Effector memory CD4-positive, alpha-beta T cell (primary cell): ENCODE measurements around the gene CEP135.
"Not testable (repeated sequence)": the region's sequence is repeated elsewhere in the genome, so short reads cannot be mapped to it uniquely, and the experiment has no call there.

Source experiments
- DNase-seq, 3 donors: peaks; one replicate each; pipeline ENCODE4 v3.0.0-alpha.2; 2020
- H3K27ac ChIP-seq: 2 replicates; pipeline ENCODE4 v1.7.0; 2013; ENCODE audit warnings: mild to moderate bottlenecking, low read length, moderate library complexity; ENCODE audit not compliant: insufficient read depth, poor library complexity, severe bottlenecking
- H3K27me3 ChIP-seq: replicated peaks from 2 replicates; pipeline ENCODE4 v1.7.0; 2013; ENCODE audit warnings: mild to moderate bottlenecking, low read length; ENCODE audit not compliant: insufficient read depth, control insufficient read depth, poor library complexity, severe bottlenecking
- H3K36me3 ChIP-seq: 2 replicates; pipeline ENCODE4 v1.7.0; 2013; ENCODE audit warnings: mild to moderate bottlenecking, low read length, moderate library complexity; ENCODE audit not compliant: control insufficient read depth, insufficient read depth
- H3K4me1 ChIP-seq: 2 replicates; pipeline ENCODE4 v1.7.0; 2013; ENCODE audit warnings: low read length, mild to moderate bottlenecking; ENCODE audit not compliant: control insufficient read depth, insufficient read depth, poor library complexity, severe bottlenecking
- H3K4me3 ChIP-seq: 2 replicates; pipeline ENCODE4 v1.7.0; 2013; ENCODE audit warnings: low read length, low read depth, mild to moderate bottlenecking; ENCODE audit not compliant: insufficient read depth, poor library complexity, severe bottlenecking
- H3K9me3 ChIP-seq: 2 replicates; pipeline ENCODE4 v1.7.0; 2013; ENCODE audit warnings: mild to moderate bottlenecking, low read length, moderate library complexity; ENCODE audit not compliant: control insufficient read depth

The CEP135 gene

DNA sequence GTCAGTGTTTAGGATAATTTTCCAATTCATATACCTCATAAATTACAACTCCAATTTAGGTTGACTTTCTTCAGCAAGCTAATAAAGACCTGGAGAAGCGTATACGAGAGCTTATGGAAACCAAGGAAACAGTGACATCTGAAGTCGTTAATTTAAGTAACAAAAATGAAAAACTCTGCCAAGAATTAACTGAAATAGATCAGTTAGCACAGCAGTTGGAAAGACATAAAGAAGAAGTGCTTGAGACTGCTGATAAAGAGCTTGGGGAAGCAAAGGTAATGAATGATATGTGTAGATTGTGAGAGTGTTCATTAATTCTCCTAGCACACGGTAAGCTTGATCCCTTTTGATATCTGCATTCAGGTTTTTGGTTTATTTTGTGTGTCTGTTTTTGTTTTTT, 16.8 kb downstream of the CEP135 start:
- DNase-seq = no peak
- H3K27me3 ChIP-seq = no peaks in the 10 kb centered on the region
- no peak overlapping the region for H3K4me3 ChIP-seq
- no peaks in the 10 kb centered on the region for H3K4me1 ChIP-seq
- no peaks in the 10 kb centered on the region for H3K9me3 ChIP-seq
- no peak overlapping the region for H3K27ac ChIP-seq
- peaks cover 14% of the 10 kb centered on the region for H3K36me3 ChIP-seq

- H3K4me1 ChIP-seq, H3K27me3 ChIP-seq, H3K9me3 ChIP-seq, H3K27ac ChIP-seq, H3K4me3 ChIP-seq, DNase-seq: not testable (repeated sequence)
- peaks cover 14% of the 10 kb centered on the region for H3K36me3 ChIP-seq
Measured at GRCh38 chr4:55966324-55966723, 17.6 kb downstream of the CEP135 start.

- no peaks in the 10 kb centered on the region for H3K9me3 ChIP-seq
- H3K4me3 ChIP-seq = no peak overlapping the region
- H3K4me1 ChIP-seq = no peaks in the 10 kb centered on the region
- DNase-seq = no peak
- H3K27me3 ChIP-seq = no peaks in the 10 kb centered on the region
- H3K27ac ChIP-seq = no peak overlapping the region
- peaks cover 14% of the 10 kb centered on the region for H3K36me3 ChIP-seq
Measured at GRCh38 chr4:55967376-55967775, 18.6 kb downstream of the CEP135 start.

DNA sequence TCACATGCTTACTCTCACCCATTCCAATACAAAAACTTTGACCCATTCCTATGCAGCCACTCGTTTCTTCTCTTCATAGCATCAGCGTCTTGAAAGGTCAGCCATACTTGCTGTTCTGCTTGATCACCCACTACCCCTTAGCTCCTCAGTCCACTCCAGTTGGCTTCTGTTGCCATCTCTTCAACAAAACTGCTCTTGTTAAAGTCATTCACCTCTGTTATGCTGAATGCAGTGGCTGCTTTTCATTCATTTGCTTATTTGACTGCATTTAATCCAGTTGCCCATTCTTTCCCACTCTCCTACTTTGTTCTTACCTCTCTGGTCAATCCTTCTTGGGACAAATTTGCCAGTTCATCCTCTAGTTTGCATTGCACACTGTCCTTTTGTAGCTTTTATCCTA, 24.9 kb downstream of the CEP135 start:
- peaks cover 21% of the 10 kb centered on the region for H3K36me3 ChIP-seq
- no peak overlapping the region for H3K4me3 ChIP-seq

DNA sequence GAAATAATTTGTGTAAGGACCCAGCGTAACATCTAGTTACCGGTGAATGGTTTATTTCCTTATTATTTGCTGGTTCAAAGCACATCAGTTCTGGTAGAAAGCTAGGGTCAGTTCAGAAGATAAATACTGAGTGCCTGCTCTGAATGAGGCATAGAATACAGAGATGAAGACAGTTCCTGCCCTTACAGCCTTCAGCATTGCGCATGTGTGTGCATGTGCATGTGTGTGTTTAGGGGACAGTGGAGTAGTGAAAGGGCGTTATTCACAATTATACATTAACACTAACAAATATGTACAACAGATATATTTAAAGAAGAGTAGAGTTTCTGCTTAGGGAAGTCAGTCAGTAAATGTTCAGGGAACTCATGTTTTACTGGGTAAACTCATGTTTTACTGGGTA, 29.1 kb downstream of the CEP135 start:
- no peaks in the 10 kb centered on the region for H3K9me3 ChIP-seq
- no peak overlapping the region for H3K4me3 ChIP-seq
- no peak overlapping the region for H3K27ac ChIP-seq
- no peaks in the 10 kb centered on the region for H3K4me1 ChIP-seq
- DNase-seq = no peak
- H3K27me3 ChIP-seq = no peaks in the 10 kb centered on the region
- H3K36me3 ChIP-seq = peaks cover 36% of the 10 kb centered on the region

More for the DNA sequence above, 24.9 kb downstream of the CEP135 start:
- Histone ChIP-seq H3K4me1 (no peaks in the 10 kb centered on the region), H3K27me3 (no peaks in the 10 kb centered on the region), H3K9me3 (no peaks in the 10 kb centered on the region), H3K27ac (no peak overlapping the region)
- DNase-seq = no peak

- H3K36me3 ChIP-seq = peaks cover 24% of the 10 kb centered on the region
- DNase-seq = no peak
- no peaks in the 10 kb centered on the region for H3K4me1 ChIP-seq
- no peak overlapping the region for H3K27ac ChIP-seq
- H3K9me3 ChIP-seq = no peaks in the 10 kb centered on the region
- H3K4me3 ChIP-seq = no peak overlapping the region
- H3K27me3 ChIP-seq = no peaks in the 10 kb centered on the region
Measured at GRCh38 chr4:55979562-55979961, 30.8 kb downstream of the CEP135 start.

DNA sequence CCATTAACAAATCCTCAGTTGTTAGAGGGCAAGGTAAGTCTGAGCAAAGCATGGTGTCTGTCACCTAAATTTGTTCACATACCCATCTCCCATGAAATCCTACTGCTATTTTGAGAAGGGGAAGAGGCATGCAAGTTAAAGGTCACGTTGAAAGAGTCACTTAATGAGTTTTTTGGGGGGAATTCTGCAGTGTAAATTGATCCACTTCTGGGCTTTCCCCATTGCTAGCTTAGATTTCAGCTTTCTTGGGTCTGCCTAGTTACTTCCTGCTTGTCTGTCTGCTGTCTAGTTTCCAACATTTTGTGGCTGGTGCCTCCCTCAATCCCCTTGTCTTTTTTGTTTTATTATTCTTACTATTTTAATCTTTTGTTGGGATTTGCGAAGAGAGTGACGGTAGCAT, 32.0 kb downstream of the CEP135 start:
- no peak for DNase-seq
- no peak overlapping the region for H3K4me3 ChIP-seq
- no peaks in the 10 kb centered on the region for H3K27me3 ChIP-seq
- peaks cover 16% of the 10 kb centered on the region for H3K36me3 ChIP-seq
- H3K4me1 ChIP-seq = no peaks in the 10 kb centered on the region
- H3K9me3 ChIP-seq = no peaks in the 10 kb centered on the region
- H3K27ac ChIP-seq = no peak overlapping the region

DNA sequence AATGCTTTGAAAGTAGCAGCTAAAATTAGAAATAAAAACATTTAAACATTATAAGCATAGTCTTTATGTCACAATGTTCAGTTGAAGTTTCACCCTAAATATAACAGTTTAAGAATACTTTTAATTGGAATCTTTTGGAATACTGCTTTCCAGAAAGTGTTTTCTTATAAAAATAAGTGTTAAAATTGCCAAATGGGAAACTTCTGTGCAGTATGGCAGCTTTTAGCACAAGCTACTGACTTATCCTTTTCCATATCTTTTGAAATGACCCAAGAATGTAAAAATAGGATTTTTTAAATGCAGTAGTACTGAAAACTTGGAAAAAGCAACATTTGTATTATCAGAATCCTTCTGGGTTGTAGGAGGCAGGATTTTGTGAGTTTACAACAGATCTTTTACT, 34.2 kb downstream of the CEP135 start:
- no peak for DNase-seq
- no peaks in the 10 kb centered on the region for H3K27me3 ChIP-seq
- H3K27ac ChIP-seq = no peak overlapping the region
- H3K9me3 ChIP-seq = no peaks in the 10 kb centered on the region
- peaks cover 24% of the 10 kb centered on the region for H3K36me3 ChIP-seq
- no peak overlapping the region for H3K4me3 ChIP-seq
- H3K4me1 ChIP-seq = no peaks in the 10 kb centered on the region

DNA sequence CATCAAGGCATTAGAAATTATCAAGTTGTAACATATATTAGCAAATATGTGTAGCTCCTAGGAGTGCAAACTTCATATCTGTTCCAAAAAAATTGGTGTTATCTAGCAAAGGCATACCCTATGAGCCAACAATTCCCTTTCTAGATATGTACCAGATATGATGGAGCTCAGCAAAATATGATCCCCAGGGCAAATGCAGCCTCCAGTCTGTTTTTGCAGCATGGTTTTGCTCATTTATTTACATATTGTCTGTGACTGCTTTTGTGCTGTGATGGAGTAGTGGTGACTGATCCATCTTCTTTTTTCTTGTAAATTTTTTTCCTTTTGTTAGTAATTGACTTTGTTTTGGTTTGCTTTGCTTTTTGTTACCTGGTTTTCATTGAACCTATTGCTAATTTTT, 41.0 kb downstream of the CEP135 start:
- Histone ChIP-seq H3K4me3 (no peak overlapping the region), H3K27ac (no peak overlapping the region), H3K9me3 (no peaks in the 10 kb centered on the region), H3K36me3 (peaks cover 14% of the 10 kb centered on the region), H3K27me3 (no peaks in the 10 kb centered on the region), H3K4me1 (no peaks in the 10 kb centered on the region)
- no peak for DNase-seq

- H3K27me3 ChIP-seq = no peaks in the 10 kb centered on the region
- H3K36me3 ChIP-seq = peaks cover 12% of the 10 kb centered on the region
- H3K9me3 ChIP-seq = no peaks in the 10 kb centered on the region
- no peak overlapping the region for H3K27ac ChIP-seq
- DNase-seq = no peak
- no peak overlapping the region for H3K4me3 ChIP-seq
- H3K4me1 ChIP-seq = no peaks in the 10 kb centered on the region
Measured at GRCh38 chr4:55993994-55994663, 45.4 kb downstream of the CEP135 start.
